Stimulated activated CD4-positive, alpha-beta T cell treated with anti-CD3 and anti-CD28 coated beads, TNF-alpha, amount 100 ng/mL, for 48 hours (primary cell): Measurements from ENCODE around the gene ERVH48-1.
"Not testable (repeated sequence)": the region's sequence is repeated elsewhere in the genome, so short reads cannot be mapped to it uniquely, and the experiment has no call there.

Experiments
- DNase-seq, 3 donors: peaks; one replicate each; pipeline ENCODE4 v3.0.0-alpha.2; 2020; ENCODE audit warnings: low read depth in 3 of 3

The ERVH48-1 gene

GRCh38 chr21:42925114-42925926 lies at the start of gene ERVH48-1:
TSS of gene ERVH48-1 (minus strand) at chr21:42925630. CDS start at chr21:42919006, 6,624 bp downstream.
- no peak for DNase-seq

GRCh38 chr21:42973991-42974831 lies 48.8 kb upstream of the ERVH48-1 start, which contains the start of gene PKNOX1:
TSS of gene PKNOX1 (plus strand) at chr21:42974562. CDS start at chr21:43004382, 29,820 bp downstream.
- DNase-seq = peak; percentile 98 to 99 (median 98)

- DNase-seq = no peak
These were observed 48.0 kb upstream of the ERVH48-1 start for GRCh38 chr21:42973309-42973990.

GRCh38 chr21:42971897-42972275 lies 46.5 kb upstream of the ERVH48-1 start:
- DNase-seq = no peak

GRCh38 chr21:42970946-42971653 lies 45.7 kb upstream of the ERVH48-1 start:
- DNase-seq = no peak

GRCh38 chr21:42969193-42969600 lies 43.8 kb upstream of the ERVH48-1 start:
- DNase-seq = no peak

- not testable (repeated sequence) for DNase-seq
These were observed 42.2 kb upstream of the ERVH48-1 start for GRCh38 chr21:42967616-42968015.

GRCh38 chr21:42965211-42965560 lies 39.8 kb upstream of the ERVH48-1 start:
- DNase-seq = no peak

GRCh38 chr21:42964546-42965210 lies 39.2 kb upstream of the ERVH48-1 start:
- no peak for DNase-seq

GRCh38 chr21:42964086-42964485 lies 38.7 kb upstream of the ERVH48-1 start:
- DNase-seq = no peak

GRCh38 chr21:42962380-42963007 lies 37.1 kb upstream of the ERVH48-1 start:
- no peak for DNase-seq

GRCh38 chr21:42959728-42960127 lies 34.3 kb upstream of the ERVH48-1 start:
- no peak for DNase-seq

- not testable (repeated sequence) for DNase-seq
These were observed 32.7 kb upstream of the ERVH48-1 start for GRCh38 chr21:42958122-42958521.

- no peak for DNase-seq
These were observed 31.6 kb upstream of the ERVH48-1 start for GRCh38 chr21:42956824-42957630.

- DNase-seq = not testable (repeated sequence)
These were observed 25.8 kb upstream of the ERVH48-1 start for GRCh38 chr21:42951193-42951592.

GRCh38 chr21:42949094-42949755 lies 23.8 kb upstream of the ERVH48-1 start:
- not testable (repeated sequence) for DNase-seq

GRCh38 chr21:42942244-42942643 lies 16.8 kb upstream of the ERVH48-1 start:
- no peak for DNase-seq

GRCh38 chr21:42941696-42942085 lies 16.3 kb upstream of the ERVH48-1 start:
- DNase-seq = no peak
